ENCODE data around the gene TBCK. TPM values are rescaled to one million over a fixed set of nuclear protein-coding genes. Genes with fewer than 3 reads are reported as not detected.

TBCK gene
- total RNA-seq, 5 donors from 2014 or later (not counting 1 experiment from before 2014, with no cell fraction given) = 43.5 to 49.9 (median 48.1) TPM

DNA sequence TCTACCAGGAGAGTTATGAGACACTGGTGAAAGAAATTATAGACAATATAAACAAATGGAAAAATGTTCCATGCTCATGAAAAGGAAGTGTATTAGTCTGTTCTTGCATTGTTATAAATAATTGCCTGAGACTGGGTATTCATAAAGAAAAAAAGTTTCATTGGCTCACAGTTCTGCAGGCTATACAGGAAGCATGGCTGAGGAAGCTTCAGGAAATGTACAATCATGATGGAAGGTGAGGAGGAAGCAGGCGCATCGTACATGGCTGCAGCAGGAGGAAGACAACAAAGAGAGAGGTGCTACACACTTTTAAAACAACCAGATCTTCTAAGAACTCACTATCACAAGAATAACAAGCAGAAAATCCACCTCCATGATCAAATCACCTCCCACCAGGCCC lies 236.4 kb downstream of the TBCK start:
- CTCF ChIA-PET = no interaction called here
- Histone ChIP-seq H3K36me3 (ENCODE audit: control insufficient read depth in 2 of 2, extremely low read depth in 1 of 2, insufficient read depth in 1 of 2, low read length in 1 of 2) (no peaks in the 10 kb centered on the region), H3K27ac (ENCODE audit: low read length) (no peak overlapping the region), H3K4me3 (ENCODE audit: control insufficient read depth in 1 of 2, extremely low read depth in 1 of 2, low read length in 1 of 2) (no peak overlapping the region), H3K4me1 (ENCODE audit: control insufficient read depth in 1 of 2, extremely low read depth in 1 of 2, insufficient read depth in 2 of 2, low read length in 2 of 2) (no peaks in the 10 kb centered on the region), H3K27me3 (replicated peaks in 1 of 2; ENCODE audit: control insufficient read depth in 2 of 2, extremely low read depth in 1 of 2, insufficient read depth in 2 of 2, low read length in 1 of 2) (no peaks in the 10 kb centered on the region), H3K9me3 (peaks cover 8% of the 10 kb centered on the region)
- Mint-ChIP-seq H3K27me3 (no peaks in the 10 kb centered on the region), H3K36me3 (peaks cover 95% of the 10 kb centered on the region), H3K9me3 (peaks cover 47 to 68% (median 51%) of the 10 kb centered on the region in 3 donors), H3K4me1 (peaks cover 0 to 12% (median 0%) of the 10 kb centered on the region in 3 donors), H3K4me3 (no peak overlapping the region), H3K27ac (no peak overlapping the region)
- DNase-seq (no peak), ATAC-seq (replicated peaks in 1 of 4) (no peak)
- POLR2A ChIA-PET = interaction anchor here in 1 of 2 donors (0.6 kb wide), 1 partner anchor 1671 kb away, joined by 3 read pairs; no protein-coding TSS in a partner anchor
- no CpG with 5 or more reads among the region's 2 CpGs for WGBS (ENCODE audit: insufficient coverage)

GRCh38 chr4:106065018-106065417 lies 251.0 kb downstream of the TBCK start:
- POLR2A ChIA-PET = no interaction called here
- CTCF ChIA-PET = no interaction called here
- H3K4me1 Mint-ChIP-seq = no peaks in the 10 kb centered on the region
- no peak overlapping the region for H3K27ac ChIP-seq (ENCODE audit: low read length)
- ATAC-seq (replicated peaks in 1 of 4) (no peak), DNase-seq (no peak)
- peaks cover 0 to 7% (median 3%) of the 10 kb centered on the region in 3 donors for H3K9me3 Mint-ChIP-seq
- H3K36me3 ChIP-seq (ENCODE audit: control insufficient read depth in 2 of 2, extremely low read depth in 1 of 2, insufficient read depth in 1 of 2, low read length in 1 of 2) = no peaks in the 10 kb centered on the region
- H3K27ac Mint-ChIP-seq = no peak overlapping the region
- no CpG with 5 or more reads among the region's 1 CpG for WGBS (ENCODE audit: insufficient coverage)
- no peaks in the 10 kb centered on the region for H3K27me3 ChIP-seq (replicated peaks in 1 of 2; ENCODE audit: control insufficient read depth in 2 of 2, extremely low read depth in 1 of 2, insufficient read depth in 2 of 2, low read length in 1 of 2)
- H3K36me3 Mint-ChIP-seq = peaks cover 22% of the 10 kb centered on the region
- no peaks in the 10 kb centered on the region for H3K4me1 ChIP-seq (ENCODE audit: control insufficient read depth in 1 of 2, extremely low read depth in 1 of 2, insufficient read depth in 2 of 2, low read length in 2 of 2)
- no peaks in the 10 kb centered on the region for H3K27me3 Mint-ChIP-seq
- H3K4me3 ChIP-seq (ENCODE audit: control insufficient read depth in 1 of 2, extremely low read depth in 1 of 2, low read length in 1 of 2) = no peak overlapping the region
- no peak overlapping the region for H3K4me3 Mint-ChIP-seq
- H3K9me3 ChIP-seq = no peaks in the 10 kb centered on the region

- Histone ChIP-seq H3K9me3 (no peaks in the 10 kb centered on the region), H3K4me1 (ENCODE audit: control insufficient read depth in 1 of 2, extremely low read depth in 1 of 2, insufficient read depth in 2 of 2, low read length in 2 of 2) (no peaks in the 10 kb centered on the region), H3K27ac (ENCODE audit: low read length) (no peak overlapping the region), H3K27me3 (replicated peaks in 1 of 2; ENCODE audit: control insufficient read depth in 2 of 2, extremely low read depth in 1 of 2, insufficient read depth in 2 of 2, low read length in 1 of 2) (no peaks in the 10 kb centered on the region), H3K4me3 (ENCODE audit: control insufficient read depth in 1 of 2, extremely low read depth in 1 of 2, low read length in 1 of 2) (no peak overlapping the region), H3K36me3 (ENCODE audit: control insufficient read depth in 2 of 2, extremely low read depth in 1 of 2, insufficient read depth in 1 of 2, low read length in 1 of 2) (no peaks in the 10 kb centered on the region)
- ChIA-PET CTCF (interaction anchor here in 1 of 2 donors (0.6 kb wide), 1 partner anchor 308 kb away, joined by 6 read pairs; no protein-coding TSS in a partner anchor), POLR2A (no interaction called here)
- Mint-ChIP-seq H3K4me1 (no peaks in the 10 kb centered on the region), H3K36me3 (peaks cover 26% of the 10 kb centered on the region), H3K27me3 (no peaks in the 10 kb centered on the region), H3K9me3 (peaks cover 0 to 7% (median 3%) of the 10 kb centered on the region in 3 donors), H3K27ac (no peak overlapping the region), H3K4me3 (no peak overlapping the region)
- ATAC-seq (replicated peaks in 1 of 4) = no peak
- DNase-seq = no peak
- WGBS (ENCODE audit: insufficient coverage) = no CpG with 5 or more reads among the region's 3 CpGs
Observed at GRCh38 chr4:106063009-106063408, 253.0 kb downstream of the TBCK start.

GRCh38 chr4:106062452-106062875 lies 253.5 kb downstream of the TBCK start:
- DNase-seq = no peak
- H3K27ac Mint-ChIP-seq = no peak overlapping the region
- H3K4me1 Mint-ChIP-seq = no peaks in the 10 kb centered on the region
- H3K9me3 Mint-ChIP-seq = peaks cover 0 to 7% (median 3%) of the 10 kb centered on the region in 3 donors
- no peak for ATAC-seq (replicated peaks in 1 of 4)
- WGBS (ENCODE audit: insufficient coverage) = no CpG with 5 or more reads among the region's 1 CpG
- Histone ChIP-seq H3K27me3 (replicated peaks in 1 of 2; ENCODE audit: control insufficient read depth in 2 of 2, extremely low read depth in 1 of 2, insufficient read depth in 2 of 2, low read length in 1 of 2) (no peaks in the 10 kb centered on the region), H3K9me3 (no peaks in the 10 kb centered on the region), H3K27ac (ENCODE audit: low read length) (no peak overlapping the region), H3K4me3 (ENCODE audit: control insufficient read depth in 1 of 2, extremely low read depth in 1 of 2, low read length in 1 of 2) (no peak overlapping the region), H3K4me1 (ENCODE audit: control insufficient read depth in 1 of 2, extremely low read depth in 1 of 2, insufficient read depth in 2 of 2, low read length in 2 of 2) (no peaks in the 10 kb centered on the region), H3K36me3 (ENCODE audit: control insufficient read depth in 2 of 2, extremely low read depth in 1 of 2, insufficient read depth in 1 of 2, low read length in 1 of 2) (no peaks in the 10 kb centered on the region)
- ChIA-PET CTCF (no interaction called here), POLR2A (no interaction called here)
- H3K4me3 Mint-ChIP-seq = no peak overlapping the region
- H3K36me3 Mint-ChIP-seq = peaks cover 29% of the 10 kb centered on the region
- H3K27me3 Mint-ChIP-seq = no peaks in the 10 kb centered on the region

- Mint-ChIP-seq H3K4me3 (no peak overlapping the region), H3K9me3 (peaks cover 0 to 3% (median 0%) of the 10 kb centered on the region in 3 donors), H3K27ac (no peak overlapping the region), H3K36me3 (peaks cover 30% of the 10 kb centered on the region), H3K27me3 (no peaks in the 10 kb centered on the region), H3K4me1 (no peaks in the 10 kb centered on the region)
- ChIA-PET POLR2A (no interaction called here), CTCF (no interaction called here)
- H3K4me3 ChIP-seq (ENCODE audit: control insufficient read depth in 1 of 2, extremely low read depth in 1 of 2, low read length in 1 of 2) = no peak overlapping the region
- no peak overlapping the region for H3K27ac ChIP-seq (ENCODE audit: low read length)
- H3K9me3 ChIP-seq = no peaks in the 10 kb centered on the region
- no peak for ATAC-seq (replicated peaks in 1 of 4)
- no peaks in the 10 kb centered on the region for H3K4me1 ChIP-seq (ENCODE audit: control insufficient read depth in 1 of 2, extremely low read depth in 1 of 2, insufficient read depth in 2 of 2, low read length in 2 of 2)
- no peaks in the 10 kb centered on the region for H3K36me3 ChIP-seq (ENCODE audit: control insufficient read depth in 2 of 2, extremely low read depth in 1 of 2, insufficient read depth in 1 of 2, low read length in 1 of 2)
- H3K27me3 ChIP-seq (replicated peaks in 1 of 2; ENCODE audit: control insufficient read depth in 2 of 2, extremely low read depth in 1 of 2, insufficient read depth in 2 of 2, low read length in 1 of 2) = no peaks in the 10 kb centered on the region
- no peak for DNase-seq
Observed at GRCh38 chr4:106058921-106059320, 257.1 kb downstream of the TBCK start.

DNA sequence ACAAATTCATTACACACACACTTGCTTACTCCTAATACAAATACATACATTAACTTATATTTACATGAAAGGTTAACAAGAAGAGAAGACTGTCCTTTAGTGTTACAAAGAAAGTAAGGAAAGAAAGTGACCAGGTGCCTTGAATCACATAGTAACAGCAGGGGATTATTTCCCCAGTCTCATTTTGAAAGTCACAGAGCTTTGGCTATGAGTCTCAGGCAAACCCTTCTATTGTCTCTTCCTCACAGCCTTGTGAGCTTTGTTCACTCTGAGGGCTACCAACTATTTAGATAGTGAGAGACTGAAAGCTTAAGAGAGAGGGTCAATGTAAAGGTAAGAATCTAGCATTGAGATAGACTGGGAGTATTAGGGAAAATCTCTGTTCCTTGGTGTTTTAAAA lies 259.1 kb downstream of the TBCK start:
- Mint-ChIP-seq H3K4me1 (no peaks in the 10 kb centered on the region), H3K9me3 (no peaks in the 10 kb centered on the region), H3K4me3 (no peak overlapping the region), H3K36me3 (peaks cover 22% of the 10 kb centered on the region), H3K27ac (no peak overlapping the region), H3K27me3 (no peaks in the 10 kb centered on the region)
- no peak for ATAC-seq (replicated peaks in 1 of 4)
- DNase-seq = no peak
- Histone ChIP-seq H3K4me3 (ENCODE audit: control insufficient read depth in 1 of 2, extremely low read depth in 1 of 2, low read length in 1 of 2) (no peak overlapping the region), H3K4me1 (ENCODE audit: control insufficient read depth in 1 of 2, extremely low read depth in 1 of 2, insufficient read depth in 2 of 2, low read length in 2 of 2) (no peaks in the 10 kb centered on the region), H3K27me3 (replicated peaks in 1 of 2; ENCODE audit: control insufficient read depth in 2 of 2, extremely low read depth in 1 of 2, insufficient read depth in 2 of 2, low read length in 1 of 2) (no peaks in the 10 kb centered on the region), H3K36me3 (ENCODE audit: control insufficient read depth in 2 of 2, extremely low read depth in 1 of 2, insufficient read depth in 1 of 2, low read length in 1 of 2) (no peaks in the 10 kb centered on the region), H3K27ac (ENCODE audit: low read length) (no peak overlapping the region), H3K9me3 (no peaks in the 10 kb centered on the region)
- CTCF ChIA-PET = no interaction called here
- POLR2A ChIA-PET = no interaction called here

- no peaks in the 10 kb centered on the region for H3K9me3 ChIP-seq
- H3K36me3 ChIP-seq (ENCODE audit: control insufficient read depth in 2 of 2, extremely low read depth in 1 of 2, insufficient read depth in 1 of 2, low read length in 1 of 2) = no peaks in the 10 kb centered on the region
- H3K4me1 ChIP-seq (ENCODE audit: control insufficient read depth in 1 of 2, extremely low read depth in 1 of 2, insufficient read depth in 2 of 2, low read length in 2 of 2) = no peaks in the 10 kb centered on the region
- Mint-ChIP-seq H3K9me3 (no peaks in the 10 kb centered on the region), H3K36me3 (peaks cover 16% of the 10 kb centered on the region), H3K4me3 (no peak overlapping the region), H3K4me1 (no peaks in the 10 kb centered on the region), H3K27ac (no peak overlapping the region), H3K27me3 (no peaks in the 10 kb centered on the region)
- no peak overlapping the region for H3K4me3 ChIP-seq (ENCODE audit: control insufficient read depth in 1 of 2, extremely low read depth in 1 of 2, low read length in 1 of 2)
- ATAC-seq (replicated peaks in 1 of 4) (no peak), DNase-seq (no peak)
- H3K27ac ChIP-seq (ENCODE audit: low read length) = no peak overlapping the region
- H3K27me3 ChIP-seq (replicated peaks in 1 of 2; ENCODE audit: control insufficient read depth in 2 of 2, extremely low read depth in 1 of 2, insufficient read depth in 2 of 2, low read length in 1 of 2) = no peaks in the 10 kb centered on the region
- POLR2A ChIA-PET = no interaction called here
- CTCF ChIA-PET = no interaction called here
- no CpG with 5 or more reads among the region's 1 CpG for WGBS (ENCODE audit: insufficient coverage)
Observed at GRCh38 chr4:106051514-106051913, 264.5 kb downstream of the TBCK start.
